Airway epithelial cell (primary cell): Measurements from ENCODE around the gene PRH1. TPM values are rescaled to one million over a fixed set of nuclear protein-coding genes. Genes with fewer than 3 reads are reported as not detected.

Experiments used
- total RNA-seq: library from RNA; depleted of rRNA; stranded (reverse); fragments of >200 nt; gene quantifications from 2 replicates; pipeline ENCODE4 v1.2.3, GENCODE V29; 2015

Gene PRH1
- total RNA-seq: 1.5 and 2.4 TPM in 2 replicates

GRCh38 chr12:10884086-10884725, at the start of gene PRH1:
PRH1 (minus strand) TSS chr12:10884255; CDS start chr12:10884217, 38 bp downstream.

GRCh38 chr12:10928746-10929286, 44.8 kb upstream of the PRH1 start, which contains the start of gene PRH2:
PRH2 (plus strand) TSS chr12:10929236; CDS start chr12:10929274, 38 bp downstream.

GRCh38 chr12:10909462-10909861, 25.4 kb upstream of the PRH1 start, which contains the start of gene TAS2R13:
TAS2R13 (minus strand) TSS chr12:10909562; CDS start chr12:10909298, 264 bp downstream.

GRCh38 chr12:10849425-10849878, 34.6 kb downstream of the PRH1 start, which contains the start of gene PRR4:
PRR4 (minus strand) TSS chr12:10849475; CDS start chr12:10849437, 38 bp downstream.

Other genes starting within 250 kb of the PRH1 start
- 1.2 and 4.1 TPM in 2 replicates for gene STYK1, start 210.2 kb downstream of the PRH1 start, total RNA-seq
- 371 and 373 TPM in 2 replicates for gene YBX3, start 160.9 kb downstream of the PRH1 start, total RNA-seq
- gene TAS2R7, start 81.6 kb downstream of the PRH1 start, total RNA-seq: not detected in 2 replicates
- not detected in 2 replicates for gene TAS2R8, start 77.0 kb downstream of the PRH1 start, total RNA-seq
- gene TAS2R9, start 74.1 kb downstream of the PRH1 start, total RNA-seq: not detected in 2 replicates
- gene TAS2R10, start 57.9 kb downstream of the PRH1 start, total RNA-seq: 0.14 TPM in 1 of 2 replicates, not detected in the other
- 1.6 TPM in 1 of 2 replicates, not detected in the other for gene PRR4, start 34.8 kb downstream of the PRH1 start, total RNA-seq
- 0.14 TPM in 1 of 2 replicates, not detected in the other for gene TAS2R13, start 25.3 kb upstream of the PRH1 start, total RNA-seq
- not detected in 2 replicates for gene PRH2, start 45.0 kb upstream of the PRH1 start, total RNA-seq
- gene TAS2R14, start 55.0 kb upstream of the PRH1 start, total RNA-seq: 0.28 TPM in 1 of 2 replicates, not detected in the other
- gene TAS2R50, start 102.7 kb upstream of the PRH1 start, total RNA-seq: 0.23 and 0.56 TPM in 2 replicates
- gene TAS2R20, start 114.0 kb upstream of the PRH1 start, total RNA-seq: 0.21 TPM in 1 of 2 replicates, not detected in the other
- 0.65 TPM in 1 of 2 replicates, not detected in the other for gene TAS2R19, start 138.4 kb upstream of the PRH1 start, total RNA-seq
- 0.99 TPM in 1 of 2 replicates, not detected in the other for gene TAS2R31, start 147.2 kb upstream of the PRH1 start, total RNA-seq
- not detected in 2 replicates for gene TAS2R46, start 178.0 kb upstream of the PRH1 start, total RNA-seq
- gene TAS2R43, start 208.1 kb upstream of the PRH1 start, total RNA-seq: 0.28 TPM in 1 of 2 replicates, not detected in the other